CD8-positive, alpha-beta memory T cell (primary cell): ENCODE measurements around the gene AIP. TPM values are rescaled to one million over a fixed set of nuclear protein-coding genes. Genes with fewer than 3 reads are reported as not detected.
A peak's percentile ranks its signal among the peaks of the same experiment; 100 is the strongest.

ENCODE experiments used
- CTCF ChIA-PET: fragments of 350-600 bp; sonication (Branson Sonifier 250); formaldehyde crosslinking; loops from one replicate; lab custom pipeline; 2021; ENCODE audit warnings: antibody characterized with exemption; lab: Charles Lee
- POLR2A ChIA-PET: fragments of 350-600 bp; sonication (Branson Sonifier 250); formaldehyde crosslinking; loops from one replicate; lab custom pipeline; 2021; ENCODE audit warnings: antibody characterized with exemption; lab: Charles Lee
- DNase-seq, 5 donors: peaks; one replicate each; pipeline versions ENCODE4 v3.0.0 to v3.0.0-alpha.2; 2020 to 2022; ENCODE audit warnings: mixed read lengths in 1 of 5
- H3K27ac ChIP-seq: one replicate; pipeline ENCODE4 v1.7.0; 2013; ENCODE audit warnings: low read depth, mild to moderate bottlenecking, low read length, moderate library complexity
- H3K27me3 ChIP-seq: 2 replicates; pipeline ENCODE4 v1.7.0; 2013; ENCODE audit warnings: low read length, mild to moderate bottlenecking; ENCODE audit not compliant: insufficient read depth, poor library complexity, severe bottlenecking
- H3K36me3 ChIP-seq: 2 replicates; pipeline ENCODE4 v1.7.0; 2013; ENCODE audit warnings: mild to moderate bottlenecking, low read length, moderate library complexity; ENCODE audit not compliant: insufficient read depth
- H3K4me1 ChIP-seq: 2 replicates; pipeline ENCODE4 v1.7.0; 2013; ENCODE audit warnings: mild to moderate bottlenecking, low read length, moderate library complexity; ENCODE audit not compliant: insufficient read depth
- H3K4me3 ChIP-seq: 2 replicates; pipeline ENCODE4 v1.7.0; 2013; ENCODE audit warnings: mild to moderate bottlenecking, low read length
- H3K9me3 ChIP-seq: 2 replicates; pipeline ENCODE4 v1.7.0; 2013; ENCODE audit warnings: mild to moderate bottlenecking, low read length
- H3K27ac Mint-ChIP-seq, 8 donors: one replicate each; pipeline ENCODE4 v1.8.0; 2020 to 2021; ENCODE audit warnings: mixed read lengths in 8 of 8, mild to moderate bottlenecking in 6 of 8, inconsistent platforms in 3 of 8, moderate library complexity in 3 of 8
- H3K27me3 Mint-ChIP-seq, 2 donors: one replicate each; pipeline ENCODE4 v1.8.0; 2020 to 2021; ENCODE audit warnings: mixed read lengths in 2 of 2, mild to moderate bottlenecking in 1 of 2, moderate library complexity in 1 of 2
- H3K36me3 Mint-ChIP-seq, 3 donors: one replicate each; pipeline ENCODE4 v1.8.0; 2020 to 2021; ENCODE audit warnings: mixed read lengths in 3 of 3, inconsistent platforms in 1 of 3, mild to moderate bottlenecking in 1 of 3
- H3K4me1 Mint-ChIP-seq, 3 donors: one replicate each; pipeline ENCODE4 v1.8.0; 2020 to 2021; ENCODE audit warnings: mixed read lengths in 3 of 3, inconsistent platforms in 1 of 3, mild to moderate bottlenecking in 1 of 3
- H3K4me3 Mint-ChIP-seq, 7 donors: one replicate each; pipeline ENCODE4 v1.8.0; 2020 to 2021; ENCODE audit warnings: mixed read lengths in 7 of 7, mild to moderate bottlenecking in 6 of 7, moderate library complexity in 4 of 7, inconsistent platforms in 2 of 7
- H3K9me3 Mint-ChIP-seq, 5 donors: one replicate each; pipeline ENCODE4 v1.8.0; 2020 to 2022; ENCODE audit warnings: mixed read lengths in 5 of 5, mild to moderate bottlenecking in 3 of 5, moderate library complexity in 2 of 5, inconsistent platforms in 1 of 5
- polyA plus RNA-seq: library from polyadenylated mRNA; unstranded; fragments of 300-500 nt; fragmentation: Illumina TruSeq; gene quantifications from one replicate; pipeline ENCODE4 v1.2.3, GENCODE V29; 2021
- total RNA-seq, 2 experiments: library from RNA; stranded (reverse); gene quantifications; one replicate each; pipeline ENCODE4 v1.2.3, GENCODE V29; 2021

The AIP gene
- total RNA-seq (100 to 1,000 TPM; 160 to 171 TPM), polyA plus RNA-seq (210 TPM)

GRCh38 chr11:67482827-67483798 lies at the start of gene AIP:
TSS of gene AIP (plus strand) at chr11:67483026. CDS start at chr11:67483159, 133 bp downstream.
- H3K27ac Mint-ChIP-seq, result peak within 1 kb of the TSS; percentile 90 to 100 (median 98)
- CTCF ChIA-PET, result interaction anchor here (0.7 to 3.2 kb wide), 15 partner anchors 9 to 166 kb away, joined by 3 to 15 read pairs (median 4); partner anchors contain the start of genes CDK2AP2, PITPNM1, PPP1CA and PTPRCAP

GRCh38 chr11:67433536-67434394 lies 49.1 kb upstream of the AIP start:
- ChIA-PET POLR2A (interaction anchor here (0.6 to 10.1 kb wide), 10 partner anchors 9 to 58 kb away, joined by 3 to 203 read pairs (median 4); partner anchors contain the start of genes CORO1B, PPP1CA and TBC1D10C), CTCF (interaction anchor here (0.9 to 4.5 kb wide), 6 partner anchors 21 to 71 kb away, joined by 3 to 23 read pairs (median 4); partner anchors contain the start of genes PPP1CA, RAD9A and TBC1D10C)
- Histone ChIP-seq H3K9me3 (no peaks in the 10 kb centered on the region), H3K4me3 (peak overlapping the region; percentile 95), H3K27ac (peak overlapping the region; percentile 31), H3K4me1 (peaks cover 61% of the 10 kb centered on the region), H3K36me3 (peaks cover 25% of the 10 kb centered on the region), H3K27me3 (no peaks in the 10 kb centered on the region)
- DNase-seq, result peak in 2 of 5 donors; percentile 21 to 30
- Mint-ChIP-seq H3K36me3 (peaks cover 0 to 63% (median 6%) of the 10 kb centered on the region in 3 donors), H3K9me3 (no peaks in the 10 kb centered on the region), H3K4me3 (peak overlapping the region; percentile 61 to 99 (median 97)), H3K27ac (peak overlapping the region; percentile 71 to 98 (median 86)), H3K4me1 (peaks cover 32 to 79% (median 37%) of the 10 kb centered on the region in 3 donors), H3K27me3 (no peaks in the 10 kb centered on the region)

More at GRCh38 chr11:67482827-67483798, at the start of gene AIP:
- H3K9me3 Mint-ChIP-seq, result no peaks in the 10 kb centered on the region
- Histone ChIP-seq H3K27ac (peak within 1 kb of the TSS; percentile 80), H3K9me3 (no peaks in the 10 kb centered on the region), H3K27me3 (no peaks in the 10 kb centered on the region), H3K36me3 (peaks cover 11% of the 10 kb centered on the region), H3K4me3 (peak within 1 kb of the TSS; percentile 96), H3K4me1 (peaks cover 51% of the 10 kb centered on the region)
- peaks cover 49 to 58% (median 57%) of the 10 kb centered on the region in 3 donors for H3K4me1 Mint-ChIP-seq
- H3K36me3 Mint-ChIP-seq, result peaks cover 4 to 31% (median 7%) of the 10 kb centered on the region in 3 donors
- no peaks in the 10 kb centered on the region for H3K27me3 Mint-ChIP-seq
- POLR2A ChIA-PET, result interaction anchor here (0.6 to 4.1 kb wide), 19 partner anchors 9 to 1906 kb away, joined by 3 to 38 read pairs (median 5); partner anchors contain the start of genes PITPNM1, POLD4, PPP1CA and PTPRCAP
- peak within 1 kb of the TSS; percentile 87 to 99 (median 95) for H3K4me3 Mint-ChIP-seq
- peak; percentile 96 to 98 (median 96) for DNase-seq

- Mint-ChIP-seq H3K4me1 (peaks cover 38 to 79% (median 41%) of the 10 kb centered on the region in 3 donors), H3K27ac (peak overlapping the region; percentile 71 to 98 (median 86)), H3K9me3 (no peaks in the 10 kb centered on the region), H3K4me3 (peak overlapping the region; percentile 61 to 99 (median 97)), H3K36me3 (peaks cover 0 to 62% (median 6%) of the 10 kb centered on the region in 3 donors), H3K27me3 (peaks cover 0 to under 1% of the 10 kb centered on the region in 2 donors)
- CTCF ChIA-PET, result interaction anchor here (1.5 to 4.5 kb wide), 3 partner anchors 31 to 35 kb away, joined by 3 to 23 read pairs (median 4); partner anchors contain the start of genes PPP1CA and TBC1D10C
- Histone ChIP-seq H3K4me1 (peaks cover 61% of the 10 kb centered on the region), H3K27ac (peak overlapping the region; percentile 31), H3K4me3 (peak overlapping the region; percentile 95), H3K9me3 (no peaks in the 10 kb centered on the region), H3K27me3 (no peaks in the 10 kb centered on the region), H3K36me3 (peaks cover 25% of the 10 kb centered on the region)
- POLR2A ChIA-PET, result interaction anchor here (0.6 to 10.1 kb wide), 9 partner anchors 9 to 49 kb away, joined by 3 to 203 read pairs (median 4); partner anchors contain the start of genes CORO1B, PPP1CA, RAD9A and TBC1D10C
- DNase-seq, result peak in 3 of 5 donors; percentile 23 to 49 (median 26)
These were observed 48.4 kb upstream of the AIP start for GRCh38 chr11:67434395-67434881.

- peak in 3 of 5 donors; percentile 11 to 34 (median 23) for DNase-seq
- ChIA-PET POLR2A (interaction anchor here (0.9 to 10.1 kb wide), 13 partner anchors 15 to 49 kb away, joined by 4 to 203 read pairs (median 27); partner anchors contain the start of genes AIP, PPP1CA, RAD9A and TBC1D10C), CTCF (interaction anchor here (0.8 to 4.5 kb wide), 4 partner anchors 27 to 34 kb away, joined by 3 to 23 read pairs (median 5); partner anchors contain the start of genes PPP1CA and TBC1D10C)
- no peaks in the 10 kb centered on the region for H3K9me3 Mint-ChIP-seq
- Histone ChIP-seq H3K27ac (peak overlapping the region; percentile 59), H3K9me3 (no peaks in the 10 kb centered on the region), H3K4me3 (peak overlapping the region; percentile 95), H3K36me3 (peaks cover 25% of the 10 kb centered on the region), H3K4me1 (peaks cover 63% of the 10 kb centered on the region), H3K27me3 (no peaks in the 10 kb centered on the region)
- peaks cover 46 to 81% (median 48%) of the 10 kb centered on the region in 3 donors for H3K4me1 Mint-ChIP-seq
- peak overlapping the region; percentile 96 to 99 (median 98) for H3K4me3 Mint-ChIP-seq
- peaks cover 0 to 1% of the 10 kb centered on the region in 2 donors for H3K27me3 Mint-ChIP-seq
- peaks cover 0 to 61% (median 6%) of the 10 kb centered on the region in 3 donors for H3K36me3 Mint-ChIP-seq
- peak overlapping the region; percentile 86 to 98 (median 94) for H3K27ac Mint-ChIP-seq
These were observed 47.6 kb upstream of the AIP start for GRCh38 chr11:67435031-67435726.

- Histone ChIP-seq H3K27me3 (no peaks in the 10 kb centered on the region), H3K36me3 (peaks cover 25% of the 10 kb centered on the region), H3K4me1 (peaks cover 70% of the 10 kb centered on the region), H3K9me3 (no peaks in the 10 kb centered on the region), H3K27ac (peak overlapping the region; percentile 59), H3K4me3 (peak overlapping the region; percentile 95)
- Mint-ChIP-seq H3K9me3 (no peaks in the 10 kb centered on the region), H3K27me3 (peaks cover 0 to 1% of the 10 kb centered on the region in 2 donors), H3K27ac (peak overlapping the region; percentile 88 to 97 (median 95)), H3K4me3 (peak overlapping the region; percentile 96 to 99 (median 98)), H3K4me1 (peaks cover 52 to 83% (median 53%) of the 10 kb centered on the region in 3 donors), H3K36me3 (peaks cover 0 to 57% (median 6%) of the 10 kb centered on the region in 3 donors)
- ChIA-PET POLR2A (interaction anchor here (1.2 to 10.1 kb wide), 14 partner anchors 8 to 72 kb away, joined by 5 to 203 read pairs (median 28); partner anchors contain the start of genes AIP, CDK2AP2, GPR152 and PITPNM1), CTCF (interaction anchor here (0.7 to 5.5 kb wide), 13 partner anchors 7 to 80 kb away, joined by 3 to 59 read pairs (median 6); partner anchors contain the start of genes AIP, PPP1CA, RAD9A and RPS6KB2)
- DNase-seq, result peak in 1 of 5 donors; percentile 37
These were observed 46.9 kb upstream of the AIP start for GRCh38 chr11:67435727-67436458.
